Fibroblast of peridontal ligament (primary cell): Measurements from ENCODE around the gene PAPPA2.
"Not testable (repeated sequence)": the region's sequence is repeated elsewhere in the genome, so short reads cannot be mapped to it uniquely, and the experiment has no call there.

ENCODE experiments used
- DNase-seq: peaks from one replicate; pipeline ENCODE4 v3.0.0-alpha.2; 2010; ENCODE audit errors: extremely low read depth

Gene PAPPA2

GRCh38 chr1:176551146-176551545, 88.2 kb downstream of the PAPPA2 start:
- DNase-seq: no peak

- no peak for DNase-seq
Measured at GRCh38 chr1:176552217-176552991, 89.4 kb downstream of the PAPPA2 start.

- no peak for DNase-seq
Measured at GRCh38 chr1:176552999-176553398, 90.0 kb downstream of the PAPPA2 start.

GRCh38 chr1:176556288-176556687, 93.3 kb downstream of the PAPPA2 start:
- DNase-seq: no peak

- no peak for DNase-seq
Measured at GRCh38 chr1:176557543-176558258, 94.7 kb downstream of the PAPPA2 start.

- DNase-seq: no peak
Measured at GRCh38 chr1:176558561-176558960, 95.6 kb downstream of the PAPPA2 start.

GRCh38 chr1:176559474-176559873, 96.5 kb downstream of the PAPPA2 start:
- no peak for DNase-seq

- DNase-seq: peak; percentile 45
Measured at GRCh38 chr1:176559878-176560277, 96.9 kb downstream of the PAPPA2 start.

- DNase-seq: no peak
Measured at GRCh38 chr1:176560681-176561080, 97.7 kb downstream of the PAPPA2 start.

GRCh38 chr1:176561761-176562160, 98.8 kb downstream of the PAPPA2 start:
- not testable (repeated sequence) for DNase-seq

GRCh38 chr1:176566004-176566975, 103.3 kb downstream of the PAPPA2 start:
- no peak for DNase-seq

- DNase-seq: peak; percentile 6
Measured at GRCh38 chr1:176567190-176567794, 104.3 kb downstream of the PAPPA2 start.

- no peak for DNase-seq
Measured at GRCh38 chr1:176568185-176568584, 105.2 kb downstream of the PAPPA2 start.

GRCh38 chr1:176574756-176575155, 111.8 kb downstream of the PAPPA2 start:
- no peak for DNase-seq

- DNase-seq: no peak
Measured at GRCh38 chr1:176575991-176576390, 113.0 kb downstream of the PAPPA2 start.

- DNase-seq: no peak
Measured at GRCh38 chr1:176576670-176577069, 113.7 kb downstream of the PAPPA2 start.

- DNase-seq: no peak
Measured at GRCh38 chr1:176577646-176578197, 114.7 kb downstream of the PAPPA2 start.

GRCh38 chr1:176579087-176579486, 116.1 kb downstream of the PAPPA2 start:
- DNase-seq: no peak

GRCh38 chr1:176595217-176595616, 132.2 kb downstream of the PAPPA2 start:
- no peak for DNase-seq

- no peak for DNase-seq
Measured at GRCh38 chr1:176601348-176601747, 138.4 kb downstream of the PAPPA2 start.

GRCh38 chr1:176602388-176603004, 139.5 kb downstream of the PAPPA2 start:
- DNase-seq: no peak
